Measurements from ENCODE around the gene OGDH. TPM values are rescaled to one million over a fixed set of nuclear protein-coding genes. Genes with fewer than 3 reads are reported as not detected.

Gene OGDH
- total and polyA plus RNA-seq, 9 donors = 24.4 to 84.6 (median 57.7) TPM

DNA sequence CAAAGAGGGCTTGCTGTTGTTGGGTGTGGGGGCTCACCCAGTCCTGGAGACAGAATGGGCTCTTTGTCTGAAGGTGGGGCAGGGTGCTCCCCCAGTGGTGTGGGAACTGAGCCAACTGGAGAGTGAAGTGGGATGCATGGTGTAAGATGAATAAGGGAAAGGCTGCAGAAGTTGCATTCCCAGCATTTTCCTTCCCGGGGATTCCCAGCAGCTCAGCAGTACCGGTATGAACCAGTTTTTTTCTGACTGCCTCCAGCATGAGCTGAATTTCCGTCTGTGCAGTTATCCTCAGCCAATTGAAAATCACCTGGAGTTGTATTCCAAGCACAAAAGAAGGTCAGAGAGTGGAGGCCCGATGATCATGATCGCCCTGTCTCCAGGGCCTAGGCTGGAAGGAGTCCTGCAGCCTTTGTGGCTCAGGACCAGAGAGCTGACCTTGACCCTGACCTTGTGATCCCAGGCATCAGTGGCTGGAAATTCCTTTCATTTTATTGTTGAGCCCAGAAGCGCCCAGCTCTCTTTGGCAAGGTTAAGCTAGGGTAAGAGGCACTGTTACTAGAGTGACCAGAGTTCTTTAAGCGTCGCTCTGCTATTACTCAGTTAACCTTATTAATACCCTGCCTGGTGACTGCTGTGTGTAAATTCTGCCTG is 33.4 kb downstream of the OGDH start:
- H3K36me3 ChIP-seq = no peaks in the 10 kb centered on the region
- DNase-seq = peak; percentile 58 to 87 (median 74)
- peak overlapping the region in 1 of 2 donors; percentile 66 for H3K27ac ChIP-seq
- no peaks in the 10 kb centered on the region for H3K9me3 ChIP-seq
- intact Hi-C loops (cut with DNase I) = no loop called here
- no peaks in the 10 kb centered on the region for H3K27me3 ChIP-seq
- H3K4me3 ChIP-seq = no peak overlapping the region
- no peak for TF ChIP-seq EP300 (IDR thresholded peaks at IDR 0.05)
- TF ChIP-seq, protein P1, sequence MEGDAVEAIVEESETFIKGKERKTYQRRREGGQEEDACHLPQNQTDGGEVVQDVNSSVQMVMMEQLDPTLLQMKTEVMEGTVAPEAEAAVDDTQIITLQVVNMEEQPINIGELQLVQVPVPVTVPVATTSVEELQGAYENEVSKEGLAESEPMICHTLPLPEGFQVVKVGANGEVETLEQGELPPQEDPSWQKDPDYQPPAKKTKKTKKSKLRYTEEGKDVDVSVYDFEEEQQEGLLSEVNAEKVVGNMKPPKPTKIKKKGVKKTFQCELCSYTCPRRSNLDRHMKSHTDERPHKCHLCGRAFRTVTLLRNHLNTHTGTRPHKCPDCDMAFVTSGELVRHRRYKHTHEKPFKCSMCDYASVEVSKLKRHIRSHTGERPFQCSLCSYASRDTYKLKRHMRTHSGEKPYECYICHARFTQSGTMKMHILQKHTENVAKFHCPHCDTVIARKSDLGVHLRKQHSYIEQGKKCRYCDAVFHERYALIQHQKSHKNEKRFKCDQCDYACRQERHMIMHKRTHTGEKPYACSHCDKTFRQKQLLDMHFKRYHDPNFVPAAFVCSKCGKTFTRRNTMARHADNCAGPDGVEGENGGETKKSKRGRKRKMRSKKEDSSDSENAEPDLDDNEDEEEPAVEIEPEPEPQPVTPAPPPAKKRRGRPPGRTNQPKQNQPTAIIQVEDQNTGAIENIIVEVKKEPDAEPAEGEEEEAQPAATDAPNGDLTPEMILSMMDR (IDR thresholded peaks at IDR 0.05) = no peak
- TF ChIP-seq POLR2A (IDR thresholded peaks at IDR 0.05) = no peak
- WGBS, 3 donors = 7 to 10% (median 8%) methylated on average over 8 of the region's 8 CpGs
- H3K4me1 ChIP-seq (ENCODE audit: insufficient read depth) = peaks cover 13% of the 10 kb centered on the region

DNA sequence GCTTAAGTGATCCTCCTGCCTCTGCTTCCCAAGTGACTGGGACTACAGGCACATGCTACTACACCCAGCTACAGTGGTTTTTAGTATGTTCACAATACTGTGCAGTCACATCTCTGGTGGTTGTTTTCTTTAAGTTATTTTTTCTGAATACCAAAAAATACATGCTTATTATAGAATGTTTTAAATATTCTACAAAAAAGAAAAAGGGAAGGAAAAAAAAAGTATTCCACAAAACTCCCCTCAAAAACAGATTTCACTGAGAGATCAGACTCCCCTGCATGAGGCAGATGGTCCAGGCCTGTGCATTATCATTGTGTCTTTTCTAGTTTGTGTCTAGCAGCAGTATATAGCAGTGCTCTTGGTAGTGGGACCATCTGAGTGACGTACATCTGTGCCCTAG is 36.8 kb downstream of the OGDH start:
- Histone ChIP-seq H3K27me3 (no peaks in the 10 kb centered on the region), H3K9me3 (no peaks in the 10 kb centered on the region), H3K4me3 (no peak overlapping the region), H3K4me1 (ENCODE audit: insufficient read depth) (peaks cover 8% of the 10 kb centered on the region), H3K27ac (no peak overlapping the region), H3K36me3 (no peaks in the 10 kb centered on the region)
- no peak for TF ChIP-seq POLR2A (IDR thresholded peaks at IDR 0.05)
- TF ChIP-seq, protein P1 (IDR thresholded peaks at IDR 0.05) = no peak
- TF ChIP-seq EP300 (IDR thresholded peaks at IDR 0.05) = no peak
- WGBS, 3 donors = 72 to 91% (median 85%) methylated on average over 1 of the region's 1 CpG
- no peak for DNase-seq
- intact Hi-C loops (cut with DNase I) = no loop called here

DNA sequence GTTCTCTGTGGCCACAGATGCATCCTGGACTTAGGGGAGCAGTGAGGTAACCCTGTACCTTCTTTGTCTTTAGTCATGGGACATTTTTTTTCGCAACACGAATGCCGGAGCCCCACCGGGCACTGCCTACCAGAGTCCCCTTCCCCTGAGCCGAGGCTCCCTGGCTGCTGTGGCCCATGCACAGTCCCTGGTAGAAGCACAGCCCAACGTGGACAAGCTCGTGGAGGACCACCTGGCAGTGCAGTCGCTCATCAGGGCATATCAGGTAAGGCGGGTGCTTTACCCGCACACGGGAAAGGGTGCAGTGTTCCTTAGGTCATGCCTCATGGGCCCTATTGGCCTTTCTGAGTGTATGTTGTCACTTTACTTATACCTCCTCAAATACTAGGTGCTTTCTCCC is 38.8 kb downstream of the OGDH start:
- Histone ChIP-seq H3K36me3 (no peaks in the 10 kb centered on the region), H3K27ac (no peak overlapping the region), H3K27me3 (no peaks in the 10 kb centered on the region), H3K4me1 (ENCODE audit: insufficient read depth) (peaks cover 2% of the 10 kb centered on the region), H3K4me3 (no peak overlapping the region), H3K9me3 (no peaks in the 10 kb centered on the region)
- intact Hi-C loops (cut with DNase I) = no loop called here
- TF ChIP-seq EP300 (IDR thresholded peaks at IDR 0.05) (no peak), POLR2A (IDR thresholded peaks at IDR 0.05) (no peak)
- TF ChIP-seq, protein P1 (IDR thresholded peaks at IDR 0.05) = no peak
- DNase-seq = no peak
- 91 to 97% (median 93%) methylated on average over 11 of the region's 11 CpGs for WGBS, 3 donors

DNA sequence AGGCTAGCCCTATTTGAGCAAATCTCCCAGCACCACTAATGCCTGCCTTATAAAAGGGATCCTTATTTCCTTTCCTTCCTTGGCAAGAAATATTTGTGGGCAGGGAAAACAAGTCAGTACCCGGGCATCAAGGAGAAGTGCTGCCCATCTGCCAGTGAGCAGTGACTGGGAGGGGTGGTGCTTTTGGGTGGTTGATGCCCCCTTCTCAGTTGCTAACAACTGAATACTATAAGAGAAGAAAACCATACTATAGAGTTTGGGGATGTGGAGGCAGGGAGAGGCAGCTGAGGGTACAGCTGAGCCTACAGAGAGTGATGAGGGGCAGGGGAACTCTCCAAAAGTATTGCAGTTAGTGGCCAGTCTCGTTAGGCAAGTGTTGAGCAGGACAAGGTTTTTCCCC is 39.3 kb downstream of the OGDH start:
- Histone ChIP-seq H3K4me3 (no peak overlapping the region), H3K27ac (no peak overlapping the region), H3K9me3 (no peaks in the 10 kb centered on the region), H3K36me3 (no peaks in the 10 kb centered on the region), H3K27me3 (no peaks in the 10 kb centered on the region), H3K4me1 (ENCODE audit: insufficient read depth) (peaks cover 5% of the 10 kb centered on the region)
- TF ChIP-seq EP300 (IDR thresholded peaks at IDR 0.05) (no peak), POLR2A (IDR thresholded peaks at IDR 0.05) (no peak)
- TF ChIP-seq, protein P1 (IDR thresholded peaks at IDR 0.05) = no peak
- WGBS, 3 donors = 80 to 87% (median 80%) methylated on average over 2 of the region's 2 CpGs
- intact Hi-C loops (cut with DNase I) = loop anchor here in 1 of 4 donors (1.0 kb wide), 1 partner anchor 13 kb away; no protein-coding TSS in a partner anchor
- DNase-seq = no peak

Measured in ovary (tissue), 9 donors.